Measurements from ENCODE around the gene POLR2J3. TPM values are rescaled to one million over a fixed set of nuclear protein-coding genes. Genes with fewer than 3 reads are reported as not detected.
"Not testable (repeated sequence)": the region's sequence is repeated elsewhere in the genome, so short reads cannot be mapped to it uniquely, and the experiment has no call there.

POLR2J3 gene
- polyA plus RNA-seq, 4 donors, result 54.2 to 106 (median 76.6) TPM

GRCh38 chr7:102589857-102590256 is 17.5 kb upstream of the POLR2J3 start:
- DNase-seq (ENCODE audit: low read depth in 4 of 4, low spot score in 3 of 4), result not testable (repeated sequence)

- DNase-seq (ENCODE audit: low read depth in 4 of 4, low spot score in 3 of 4), result not testable (repeated sequence)
Observed at GRCh38 chr7:102583495-102583894, 11.1 kb upstream of the POLR2J3 start.

- DNase-seq (ENCODE audit: low read depth in 4 of 4, low spot score in 3 of 4), result not testable (repeated sequence)
Observed at GRCh38 chr7:102581722-102582121, 9.3 kb upstream of the POLR2J3 start.

GRCh38 chr7:102578486-102578885 is 6.1 kb upstream of the POLR2J3 start:
- DNase-seq (ENCODE audit: low read depth in 4 of 4, low spot score in 3 of 4), result not testable (repeated sequence)

- not testable (repeated sequence) for DNase-seq (ENCODE audit: low read depth in 4 of 4, low spot score in 3 of 4)
Observed at GRCh38 chr7:102577315-102578240, 5.2 kb upstream of the POLR2J3 start.

- not testable (repeated sequence) for DNase-seq (ENCODE audit: low read depth in 4 of 4, low spot score in 3 of 4)
Observed at GRCh38 chr7:102576363-102576762, 4.0 kb upstream of the POLR2J3 start.

- DNase-seq (ENCODE audit: low read depth in 4 of 4, low spot score in 3 of 4), result not testable (repeated sequence)
Observed at GRCh38 chr7:102574607-102575006, 2.2 kb upstream of the POLR2J3 start.

- not testable (repeated sequence) for DNase-seq (ENCODE audit: low read depth in 4 of 4, low spot score in 3 of 4)
Observed at GRCh38 chr7:102568620-102569019, 3.8 kb downstream of the POLR2J3 start.

- DNase-seq (ENCODE audit: low read depth in 4 of 4, low spot score in 3 of 4), result not testable (repeated sequence)
Observed at GRCh38 chr7:102550808-102551422, 21.5 kb downstream of the POLR2J3 start, which contains the start of gene SPDYE2. TSS of gene SPDYE2 (plus strand) at chr7:102551226. CDS start at chr7:102553256, 2,030 bp downstream.

GRCh38 chr7:102546353-102546752 is 26.0 kb downstream of the POLR2J3 start:
- not testable (repeated sequence) for DNase-seq (ENCODE audit: low read depth in 4 of 4, low spot score in 3 of 4)

GRCh38 chr7:102545288-102545687 is 27.1 kb downstream of the POLR2J3 start:
- DNase-seq (ENCODE audit: low read depth in 4 of 4, low spot score in 3 of 4), result not testable (repeated sequence)

GRCh38 chr7:102544372-102544771 is 28.0 kb downstream of the POLR2J3 start:
- not testable (repeated sequence) for DNase-seq (ENCODE audit: low read depth in 4 of 4, low spot score in 3 of 4)

GRCh38 chr7:102543596-102543995 is 28.8 kb downstream of the POLR2J3 start, which contains the start of gene UPK3BL2:
TSS of gene UPK3BL2 (minus strand) at chr7:102543696. CDS start at chr7:102543636, 60 bp downstream.
- DNase-seq (ENCODE audit: low read depth in 4 of 4, low spot score in 3 of 4), result not testable (repeated sequence)

- not testable (repeated sequence) for DNase-seq (ENCODE audit: low read depth in 4 of 4, low spot score in 3 of 4)
Observed at GRCh38 chr7:102542771-102543170, 29.6 kb downstream of the POLR2J3 start.

GRCh38 chr7:102542083-102542482 is 30.3 kb downstream of the POLR2J3 start:
- not testable (repeated sequence) for DNase-seq (ENCODE audit: low read depth in 4 of 4, low spot score in 3 of 4)

GRCh38 chr7:102540604-102541003 is 31.8 kb downstream of the POLR2J3 start:
- DNase-seq (ENCODE audit: low read depth in 4 of 4, low spot score in 3 of 4), result not testable (repeated sequence)

- DNase-seq (ENCODE audit: low read depth in 4 of 4, low spot score in 3 of 4), result not testable (repeated sequence)
Observed at GRCh38 chr7:102535062-102535615, 37.2 kb downstream of the POLR2J3 start.

- DNase-seq (ENCODE audit: low read depth in 4 of 4, low spot score in 3 of 4), result not testable (repeated sequence)
Observed at GRCh38 chr7:102532127-102532526, 40.3 kb downstream of the POLR2J3 start.

GRCh38 chr7:102531583-102531982 is 40.8 kb downstream of the POLR2J3 start:
- not testable (repeated sequence) for DNase-seq (ENCODE audit: low read depth in 4 of 4, low spot score in 3 of 4)

- not testable (repeated sequence) for DNase-seq (ENCODE audit: low read depth in 4 of 4, low spot score in 3 of 4)
Observed at GRCh38 chr7:102527822-102528793, 44.3 kb downstream of the POLR2J3 start.

All from left renal pelvis (tissue), 4 donors.